ENCODE results near the gene AZGP1.
"Not testable (repeated sequence)": the region's sequence is repeated elsewhere in the genome, so short reads cannot be mapped to it uniquely, and the experiment has no call there.

Gene AZGP1

GRCh38 chr7:99950819-99951218, 25.0 kb downstream of the AZGP1 start:
- not testable (repeated sequence) for DNase-seq (ENCODE audit: low spot score)

GRCh38 chr7:99949645-99950228, 26.1 kb downstream of the AZGP1 start:
- DNase-seq (ENCODE audit: low spot score): no peak

- no peak for DNase-seq (ENCODE audit: low spot score)
Measured at GRCh38 chr7:99947608-99948007, 28.2 kb downstream of the AZGP1 start.

- no peak for DNase-seq (ENCODE audit: low spot score)
Measured at GRCh38 chr7:99944497-99945070, 31.2 kb downstream of the AZGP1 start.

- no peak for DNase-seq (ENCODE audit: low spot score)
Measured at GRCh38 chr7:99943641-99944496, 32.0 kb downstream of the AZGP1 start.

GRCh38 chr7:99938296-99938695, 37.5 kb downstream of the AZGP1 start:
- DNase-seq (ENCODE audit: low spot score): no peak

- DNase-seq (ENCODE audit: low spot score): not testable (repeated sequence)
Measured at GRCh38 chr7:99935009-99935408, 40.8 kb downstream of the AZGP1 start.

- DNase-seq (ENCODE audit: low spot score): no peak
Measured at GRCh38 chr7:99930376-99930775, 45.5 kb downstream of the AZGP1 start.

- DNase-seq (ENCODE audit: low spot score): no peak
Measured at GRCh38 chr7:99929730-99930053, 46.1 kb downstream of the AZGP1 start.

- DNase-seq (ENCODE audit: low spot score): peak; percentile 77
Measured at GRCh38 chr7:99928994-99929729, 46.7 kb downstream of the AZGP1 start, which contains the start of gene GJC3. Gene GJC3, minus strand, starts transcription at chr7:99929620. Its CDS starts 0 bp downstream, at chr7:99929620.

- no peak for DNase-seq (ENCODE audit: low spot score)
Measured at GRCh38 chr7:99928188-99928587, 47.6 kb downstream of the AZGP1 start.

- no peak for DNase-seq (ENCODE audit: low spot score)
Measured at GRCh38 chr7:99927536-99927935, 48.3 kb downstream of the AZGP1 start.

GRCh38 chr7:99926321-99926720, 49.5 kb downstream of the AZGP1 start:
- no peak for DNase-seq (ENCODE audit: low spot score)

GRCh38 chr7:99923200-99923599, 52.6 kb downstream of the AZGP1 start:
- no peak for DNase-seq (ENCODE audit: low spot score)

GRCh38 chr7:99920149-99920548, 55.7 kb downstream of the AZGP1 start:
- no peak for DNase-seq (ENCODE audit: low spot score)

- no peak for DNase-seq (ENCODE audit: low spot score)
Measured at GRCh38 chr7:99919814-99920112, 56.1 kb downstream of the AZGP1 start.

GRCh38 chr7:99918959-99919813, 56.6 kb downstream of the AZGP1 start, which contains the start of gene TRIM4:
Gene TRIM4, minus strand, starts transcription at chr7:99919530. Its CDS starts 129 bp downstream, at chr7:99919401.
- DNase-seq (ENCODE audit: low spot score): peak; percentile 94

Measured in HuH-7 (cell line).